Heart left ventricle (tissue), 13 donors: ENCODE data around the gene AXDND1.

Source experiments
- POLR2A ChIP-seq, 2 donors: fragments of 450-650 bp; IDR thresholded peaks; one replicate each; pipeline ENCODE4 v1.6.1; 2017; ENCODE audit warnings: antibody characterized with exemption in 2 of 2, mild to moderate bottlenecking in 2 of 2, moderate library complexity in 2 of 2
- TF ChIP-seq, protein P1 (sequence below), 12 donors: fragments of 200-600 bp; sonication (generic) in 4 of 12; IDR thresholded peaks; one replicate each; pipeline versions ENCODE4 v1.5.0 to v1.8.0; 2018 to 2022; ENCODE audit warnings: antibody characterized with exemption in 12 of 12, mild to moderate bottlenecking in 5 of 12
- donor health status: ischemic (EF 13 %, LVEDD 7.1; RV severe dilation, severe dysfunction).
- donor health status: DM: no; HTN: yes; CAD: no.
- donor health status: DM: no; HTN: no; CAD: no.
- donor health status: ischemic (EF 25% LVEDD 6.9; RV normal size, moderate dysfunction).
- donor health status: ischemic (EF 25% LVEDD 5.7; RV mildly dilated, moderate dysfunction).
- donor health status: ischemic (EF 35%, LVEDD 5.7; RV mildly dilated, moderate dysfunction).
- donor health status: nonischemic (EF 11% LVEDD 7.7; RV severe dilation, severe dysfunction).
- donor health status: DM: yes; HTN: yes; CAD: no.
- donor health status: PGD.
- donor health status: ischemic (EF 29% LVEDD 5.4; RV normal size, mild dysfunction).
- donor health status: nonischemic (EF 23%, LVEDD 6.1; RV moderate dilation, normal function).

- TF ChIP-seq, protein P1, sequence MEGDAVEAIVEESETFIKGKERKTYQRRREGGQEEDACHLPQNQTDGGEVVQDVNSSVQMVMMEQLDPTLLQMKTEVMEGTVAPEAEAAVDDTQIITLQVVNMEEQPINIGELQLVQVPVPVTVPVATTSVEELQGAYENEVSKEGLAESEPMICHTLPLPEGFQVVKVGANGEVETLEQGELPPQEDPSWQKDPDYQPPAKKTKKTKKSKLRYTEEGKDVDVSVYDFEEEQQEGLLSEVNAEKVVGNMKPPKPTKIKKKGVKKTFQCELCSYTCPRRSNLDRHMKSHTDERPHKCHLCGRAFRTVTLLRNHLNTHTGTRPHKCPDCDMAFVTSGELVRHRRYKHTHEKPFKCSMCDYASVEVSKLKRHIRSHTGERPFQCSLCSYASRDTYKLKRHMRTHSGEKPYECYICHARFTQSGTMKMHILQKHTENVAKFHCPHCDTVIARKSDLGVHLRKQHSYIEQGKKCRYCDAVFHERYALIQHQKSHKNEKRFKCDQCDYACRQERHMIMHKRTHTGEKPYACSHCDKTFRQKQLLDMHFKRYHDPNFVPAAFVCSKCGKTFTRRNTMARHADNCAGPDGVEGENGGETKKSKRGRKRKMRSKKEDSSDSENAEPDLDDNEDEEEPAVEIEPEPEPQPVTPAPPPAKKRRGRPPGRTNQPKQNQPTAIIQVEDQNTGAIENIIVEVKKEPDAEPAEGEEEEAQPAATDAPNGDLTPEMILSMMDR (IDR thresholded peaks at IDR 0.05) = no peak
- no peak for TF ChIP-seq POLR2A (IDR thresholded peaks at IDR 0.05)
Measured at GRCh38 chr1:179327196-179327595, 38.6 kb upstream of the AXDND1 start.
